Panc1 (cell line): ENCODE measurements around the gene PLEKHA7.

Experiments used
- POLR2AphosphoS5 ChIP-seq: IDR thresholded peaks from 2 replicates; pipeline ENCODE4 v1.6.1; 2012; ENCODE audit warnings: mild to moderate bottlenecking, low read depth, low read length, moderate library complexity
- REST ChIP-seq, 2 experiments: IDR thresholded peaks; 2 replicates each; pipeline ENCODE4 v1.6.1; 2011 to 2012; ENCODE audit warnings: low read depth in 2 of 2, control low read depth in 1 of 2, low read length in 1 of 2, mild to moderate bottlenecking in 1 of 2, moderate library complexity in 1 of 2; ENCODE audit not compliant: insufficient read depth in 1 of 2
- TCF7L2 ChIP-seq: IDR thresholded peaks from 2 replicates; pipeline ENCODE4 v1.6.1; 2011; ENCODE audit warnings: mild to moderate bottlenecking, low read depth, low read length, inconsistent platforms
- TF ChIP-seq, protein P1 (sequence below): fragments of 450-650 bp; IDR thresholded peaks from 2 replicates; pipeline ENCODE4 v1.5.1; 2017; ENCODE audit warnings: mild to moderate bottlenecking

DNA sequence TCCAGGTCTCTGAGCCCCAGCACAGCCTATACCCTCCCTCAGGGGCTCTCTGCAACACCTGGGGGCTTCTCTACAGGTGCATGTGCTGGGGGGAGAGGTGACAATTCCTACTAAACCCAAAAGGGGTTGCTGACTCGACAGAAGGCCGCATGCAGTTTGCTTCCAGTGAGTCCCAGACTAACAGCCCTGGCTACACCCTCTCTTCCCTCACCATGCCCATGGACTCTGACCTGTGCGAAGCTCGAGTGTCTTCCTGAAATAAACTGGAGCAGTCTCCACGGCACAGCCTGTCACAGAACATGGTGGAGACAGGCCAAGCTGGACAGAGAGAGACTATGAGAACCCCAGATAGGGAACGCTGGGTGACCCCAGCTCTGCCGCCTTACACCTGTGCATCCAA lies 16.6 kb downstream of the PLEKHA7 start:
- TF ChIP-seq, protein P1, sequence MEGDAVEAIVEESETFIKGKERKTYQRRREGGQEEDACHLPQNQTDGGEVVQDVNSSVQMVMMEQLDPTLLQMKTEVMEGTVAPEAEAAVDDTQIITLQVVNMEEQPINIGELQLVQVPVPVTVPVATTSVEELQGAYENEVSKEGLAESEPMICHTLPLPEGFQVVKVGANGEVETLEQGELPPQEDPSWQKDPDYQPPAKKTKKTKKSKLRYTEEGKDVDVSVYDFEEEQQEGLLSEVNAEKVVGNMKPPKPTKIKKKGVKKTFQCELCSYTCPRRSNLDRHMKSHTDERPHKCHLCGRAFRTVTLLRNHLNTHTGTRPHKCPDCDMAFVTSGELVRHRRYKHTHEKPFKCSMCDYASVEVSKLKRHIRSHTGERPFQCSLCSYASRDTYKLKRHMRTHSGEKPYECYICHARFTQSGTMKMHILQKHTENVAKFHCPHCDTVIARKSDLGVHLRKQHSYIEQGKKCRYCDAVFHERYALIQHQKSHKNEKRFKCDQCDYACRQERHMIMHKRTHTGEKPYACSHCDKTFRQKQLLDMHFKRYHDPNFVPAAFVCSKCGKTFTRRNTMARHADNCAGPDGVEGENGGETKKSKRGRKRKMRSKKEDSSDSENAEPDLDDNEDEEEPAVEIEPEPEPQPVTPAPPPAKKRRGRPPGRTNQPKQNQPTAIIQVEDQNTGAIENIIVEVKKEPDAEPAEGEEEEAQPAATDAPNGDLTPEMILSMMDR = no peak
- TF ChIP-seq REST (IDR thresholded peaks at IDR 0.05; ENCODE audit: insufficient read depth in 1 of 2, low read depth in 2 of 2, low read length in 1 of 2) = no peak
- TF ChIP-seq POLR2AphosphoS5 = no peak
- TF ChIP-seq TCF7L2 = no peak
